Smooth muscle cell (in vitro differentiated cells): ENCODE results near the gene SORL1. TPM values are rescaled to one million over a fixed set of nuclear protein-coding genes. Genes with fewer than 3 reads are reported as not detected.

ENCODE experiments used
- DNase-seq: peaks from one replicate; lab custom pipeline; 2025; ENCODE audit not compliant: unreplicated experiment; lab: John Stamatoyannopoulos, UW
- H2AFZ ChIP-seq: fragments of 200-600 bp; sonication (generic); 2 replicates; pipeline ENCODE4 v1.6.0; 2016; ENCODE audit warnings: antibody characterized with exemption, low read depth, mild to moderate bottlenecking
- H3F3A ChIP-seq: fragments of 200-600 bp; sonication (generic); 2 replicates; pipeline ENCODE4 v1.6.0; 2017; ENCODE audit warnings: antibody characterized with exemption, low read depth
- H3K27ac ChIP-seq: fragments of 200-600 bp; sonication (generic); 2 replicates; pipeline ENCODE4 v1.5.1; 2016; ENCODE audit warnings: low read depth, mild to moderate bottlenecking
- H3K27me3 ChIP-seq: fragments of 200-600 bp; sonication (generic); 2 replicates; pipeline ENCODE4 v1.6.1; 2016; ENCODE audit warnings: low read depth, mild to moderate bottlenecking
- H3K36me3 ChIP-seq: fragments of 200-600 bp; sonication (generic); 2 replicates; pipeline ENCODE4 v1.5.1; 2016; ENCODE audit warnings: low read depth
- H3K4me1 ChIP-seq: fragments of 200-600 bp; sonication (generic); 2 replicates; pipeline ENCODE4 v1.5.1; 2016; ENCODE audit warnings: low read depth
- H3K4me2 ChIP-seq: fragments of 200-600 bp; sonication (generic); 2 replicates; pipeline ENCODE4 v1.6.0; 2016; ENCODE audit warnings: mild to moderate bottlenecking
- H3K4me3 ChIP-seq: fragments of 200-600 bp; sonication (generic); 2 replicates; pipeline ENCODE4 v1.5.1; 2016; ENCODE audit warnings: mild to moderate bottlenecking
- H3K79me2 ChIP-seq: fragments of 200-600 bp; sonication (generic); 2 replicates; pipeline ENCODE4 v1.6.0; 2016; ENCODE audit warnings: low read depth, mild to moderate bottlenecking
- H3K9ac ChIP-seq: fragments of 200-600 bp; sonication (generic); 2 replicates; pipeline ENCODE4 v1.6.0; 2016; ENCODE audit warnings: low read depth
- H3K9me3 ChIP-seq: fragments of 200-600 bp; sonication (generic); replicated peaks from 2 replicates; pipeline ENCODE4 v1.5.1; 2016; ENCODE audit warnings: low read depth
- H4K20me1 ChIP-seq: fragments of 200-600 bp; sonication (generic); 2 replicates; pipeline ENCODE4 v1.6.0; 2016; ENCODE audit warnings: low read depth
- CTCF ChIP-seq: fragments of 200-600 bp; sonication (generic); IDR thresholded peaks from 2 replicates; pipeline ENCODE4 v1.5.1; 2017; ENCODE audit warnings: borderline replicate concordance, mild to moderate bottlenecking, antibody characterized with exemption; ENCODE audit not compliant: insufficient read depth, poor library complexity, severe bottlenecking
- WGBS: methylation state at CpG from one replicate; pipeline ENCODE4 v1.1.7; 2016; ENCODE audit warnings: low lambda C conversion rate; 5-methylcytosine and 5-hydroxymethylcytosine counted together
- polyA plus RNA-seq: library from polyadenylated mRNA; unstranded; fragments of >200 nt; fragmentation: Nextera tagmentation; extraction: Ambion mirVana; gene quantifications from 2 replicates; pipeline ENCODE4 v1.2.1, GENCODE V29; 2016
- total RNA-seq: library from RNA; depleted of rRNA; stranded (reverse); fragments of >200 nt; gene quantifications from 2 replicates; pipeline ENCODE4 v1.2.3, GENCODE V29; 2014

Gene SORL1
- total and polyA plus RNA-seq, 2 experiments from 2014 or later, result 1.2 to 5.8 TPM

DNA sequence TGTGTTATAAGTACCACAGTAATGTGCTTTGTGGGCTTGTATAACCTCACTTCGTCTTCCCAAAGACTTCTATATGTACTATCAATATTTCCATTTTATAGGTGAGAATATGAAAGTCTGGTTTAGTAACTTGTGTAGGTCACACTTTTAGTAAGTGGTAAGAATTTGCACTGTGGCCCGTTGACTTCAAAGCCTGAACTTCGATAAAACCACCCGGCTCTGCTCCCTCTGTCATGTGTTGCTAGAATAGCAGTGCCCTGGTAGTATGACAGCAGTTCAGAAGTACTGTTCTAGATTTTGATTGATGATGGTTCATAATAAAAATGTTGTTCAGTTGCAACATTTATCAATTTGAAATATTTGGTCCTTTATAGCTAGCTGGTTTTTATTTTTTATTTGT, 110.9 kb downstream of the SORL1 start:
- Histone ChIP-seq H3K4me3 (no peak overlapping the region), H3K9me3 (no peaks in the 10 kb centered on the region), H3K9ac (no peak overlapping the region), H3K27me3 (no peaks in the 10 kb centered on the region), H3K79me2 (no peaks in the 10 kb centered on the region), H4K20me1 (no peaks in the 10 kb centered on the region), H3K4me2 (no peak overlapping the region), H3K36me3 (no peaks in the 10 kb centered on the region), H3K27ac (no peak overlapping the region), H3K4me1 (no peaks in the 10 kb centered on the region), H2AFZ (no peak overlapping the region), H3F3A (no peaks in the 10 kb centered on the region)
- no peak for DNase-seq
- WGBS, result 91% methylated on average over 4 of the region's 4 CpGs
- no peak for TF ChIP-seq CTCF

DNA sequence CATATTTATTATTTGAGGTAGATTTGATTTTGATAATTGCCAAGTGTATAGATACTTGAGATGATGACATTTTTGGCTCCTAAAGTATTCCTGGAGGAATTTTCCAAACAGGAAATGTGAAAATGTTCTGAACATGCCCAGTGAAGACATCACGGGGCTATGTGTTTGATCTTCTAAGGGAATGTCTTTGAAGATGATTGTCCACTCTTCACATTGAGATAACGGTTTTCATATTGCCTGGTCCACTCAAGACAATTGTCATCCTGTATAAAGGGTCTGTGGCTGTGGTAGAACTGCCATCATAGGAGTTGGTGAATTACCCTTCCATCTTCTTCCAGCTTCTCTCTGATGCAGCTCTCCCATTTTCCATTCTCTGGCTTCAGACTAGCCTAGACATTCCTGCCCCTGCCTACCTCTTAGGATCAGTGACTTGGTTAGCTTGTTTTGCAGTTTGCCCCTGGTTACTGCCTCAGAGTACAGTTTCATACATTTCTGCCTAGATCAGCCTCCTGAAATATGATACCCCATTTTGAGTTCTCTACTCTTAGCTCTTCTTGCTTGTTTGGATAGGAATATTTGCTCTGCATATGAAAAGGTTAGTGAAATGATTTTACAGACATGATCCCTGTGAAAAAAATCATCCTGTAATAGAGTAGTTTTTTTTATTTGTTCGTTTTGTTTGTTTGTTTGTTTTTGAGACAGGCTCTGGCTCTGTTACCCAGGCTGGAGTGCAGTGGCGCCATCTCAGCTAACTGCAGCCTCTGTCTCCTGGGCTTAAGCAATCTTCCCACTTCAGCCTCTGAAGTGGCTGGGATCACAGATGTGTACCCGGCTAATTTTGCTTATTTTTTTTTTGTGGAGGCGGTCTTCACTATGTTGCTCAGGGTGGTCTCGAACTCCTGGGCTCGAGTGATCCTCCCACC, 112.0 kb downstream of the SORL1 start:
- no peak overlapping the region for H3K4me2 ChIP-seq
- H3F3A ChIP-seq, result no peaks in the 10 kb centered on the region
- TF ChIP-seq CTCF, result no peak
- no peak for DNase-seq
- H3K36me3 ChIP-seq, result no peaks in the 10 kb centered on the region
- H3K4me1 ChIP-seq, result no peaks in the 10 kb centered on the region
- no peaks in the 10 kb centered on the region for H3K79me2 ChIP-seq
- H2AFZ ChIP-seq, result no peak overlapping the region
- no peaks in the 10 kb centered on the region for H3K9me3 ChIP-seq
- H3K4me3 ChIP-seq, result no peak overlapping the region
- WGBS, result 89% methylated on average over 8 of the region's 8 CpGs
- no peaks in the 10 kb centered on the region for H4K20me1 ChIP-seq
- H3K27me3 ChIP-seq, result no peaks in the 10 kb centered on the region
- H3K9ac ChIP-seq, result no peak overlapping the region
- H3K27ac ChIP-seq, result no peak overlapping the region

DNA sequence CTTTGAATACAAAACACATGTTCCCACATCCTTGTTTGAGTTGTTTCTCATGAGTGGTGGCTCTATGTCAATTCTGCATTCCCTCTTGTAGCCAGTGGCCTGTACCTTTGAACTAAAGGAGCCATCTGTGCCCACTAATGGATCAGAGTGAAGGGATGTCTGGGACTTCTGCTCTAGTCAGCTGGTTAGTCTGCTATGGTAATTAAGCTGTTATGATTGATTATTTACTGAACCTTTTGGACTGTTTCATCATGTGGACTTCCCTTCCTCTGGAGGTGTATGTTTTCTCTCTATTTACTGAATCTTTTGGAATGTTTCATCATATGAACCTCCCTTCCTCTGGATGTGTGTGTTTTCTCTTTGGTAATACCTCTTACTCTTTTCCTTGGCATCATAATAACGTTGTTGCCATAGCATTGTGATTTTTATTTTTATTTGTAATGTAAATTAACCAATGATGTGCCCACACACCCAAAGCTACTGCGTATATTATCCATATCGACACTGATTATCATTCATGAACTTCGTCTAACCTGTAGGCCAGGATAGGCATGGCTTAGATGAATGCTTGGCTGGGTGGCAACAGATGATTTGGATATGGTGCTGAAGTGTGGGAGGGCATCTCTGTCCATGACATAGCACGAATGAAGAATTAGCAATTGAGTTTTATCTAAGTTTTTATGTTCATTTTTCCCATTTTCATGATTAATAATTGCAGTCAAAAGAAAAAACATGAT, 113.0 kb downstream of the SORL1 start:
- H3K36me3 ChIP-seq, result no peaks in the 10 kb centered on the region
- H3K4me2 ChIP-seq, result no peak overlapping the region
- H3K9ac ChIP-seq, result no peak overlapping the region
- no peak overlapping the region for H2AFZ ChIP-seq
- 96% methylated on average over 5 of the region's 5 CpGs for WGBS
- no peaks in the 10 kb centered on the region for H3K4me1 ChIP-seq
- no peak overlapping the region for H3K4me3 ChIP-seq
- H3K79me2 ChIP-seq, result no peaks in the 10 kb centered on the region
- no peaks in the 10 kb centered on the region for H3F3A ChIP-seq
- H3K27me3 ChIP-seq, result no peaks in the 10 kb centered on the region
- no peaks in the 10 kb centered on the region for H3K9me3 ChIP-seq
- TF ChIP-seq CTCF, result no peak
- no peak for DNase-seq
- no peak overlapping the region for H3K27ac ChIP-seq
- H4K20me1 ChIP-seq, result no peaks in the 10 kb centered on the region
